HepG2 (cell line): ENCODE results near the gene ACSL5. TPM values are rescaled to one million over a fixed set of nuclear protein-coding genes. Genes with fewer than 3 reads are reported as not detected.

Experiments
- ARHGAP35 ChIP-seq: sonication (generic); formaldehyde crosslinking; IDR thresholded peaks from 2 replicates; pipeline ENCODE4 v1.9.0; 2022; ENCODE audit warnings: mild to moderate bottlenecking, inconsistent platforms, moderate library complexity, missing genetic modification reagents, borderline replicate concordance
- CAMTA2 ChIP-seq: sonication (generic); formaldehyde crosslinking; IDR thresholded peaks from 2 replicates; pipeline ENCODE4 v1.4.0; 2020; ENCODE audit warnings: mild to moderate bottlenecking, missing genetic modification reagents, borderline replicate concordance
- FOXJ3 ChIP-seq: sonication (generic); formaldehyde crosslinking; IDR thresholded peaks from 2 replicates; pipeline ENCODE4 v1.4.0; 2020; ENCODE audit warnings: missing genetic modification reagents, mild to moderate bottlenecking, borderline replicate concordance
- FOXK2 ChIP-seq: fragments of 450-650 bp; IDR thresholded peaks from 2 replicates; pipeline ENCODE4 v1.6.1; 2016
- FOXM1 ChIP-seq: sonication (generic); formaldehyde crosslinking; IDR thresholded peaks from 2 replicates; pipeline ENCODE4 v1.5.0; 2020; ENCODE audit warnings: missing genetic modification reagents
- JUNB ChIP-seq: sonication (generic); formaldehyde crosslinking; IDR thresholded peaks from 2 replicates; pipeline ENCODE4 v1.8.0; 2022; ENCODE audit warnings: missing genetic modification reagents, mild to moderate bottlenecking, borderline replicate concordance
- KDM2A ChIP-seq: sonication (generic); formaldehyde crosslinking; IDR thresholded peaks from 2 replicates; pipeline ENCODE4 v1.4.0; 2020; ENCODE audit warnings: low read depth, missing genetic modification reagents, borderline replicate concordance
- MAFK ChIP-seq, 2 experiments: IDR thresholded peaks in 1 of 2; conservative IDR thresholded peaks in 1 of 2; 2 replicates each; pipeline ENCODE4 v1.6.1; 2011; ENCODE audit warnings: improper control_type of control experiment in 2 of 2, low read length in 2 of 2
- NFE2 ChIP-seq: sonication (generic); formaldehyde crosslinking; IDR thresholded peaks from 2 replicates; pipeline ENCODE4 v1.4.0; 2020; ENCODE audit warnings: missing genetic modification reagents
- POLR2AphosphoS2 ChIP-seq: IDR thresholded peaks from 2 replicates; pipeline ENCODE4 v1.6.1; 2011; ENCODE audit warnings: low read depth, low read length, improper control_type of control experiment
- SIN3B ChIP-seq: fragments of 150-350 bp; IDR thresholded peaks from 2 replicates; pipeline ENCODE4 v1.6.1; 2014; ENCODE audit warnings: low read length
- SIX4 ChIP-seq: sonication (generic); formaldehyde crosslinking; IDR thresholded peaks from 2 replicates; pipeline ENCODE4 v1.4.0; 2020; ENCODE audit warnings: missing genetic modification reagents
- SP4 ChIP-seq: sonication (generic); formaldehyde crosslinking; IDR thresholded peaks from 2 replicates; pipeline ENCODE4 v1.8.1; 2023; ENCODE audit warnings: mild to moderate bottlenecking, missing genetic modification reagents
- ZBTB14 ChIP-seq: sonication (generic); formaldehyde crosslinking; IDR thresholded peaks from 2 replicates; pipeline ENCODE4 v1.4.0; 2020; ENCODE audit warnings: missing genetic modification reagents
- ZNF121 ChIP-seq: sonication (generic); formaldehyde crosslinking; IDR thresholded peaks from 2 replicates; pipeline ENCODE4 v1.5.0; 2020; ENCODE audit warnings: mild to moderate bottlenecking, missing genetic modification reagents
- ZNF160 ChIP-seq: sonication (generic); formaldehyde crosslinking; IDR thresholded peaks from 2 replicates; pipeline ENCODE4 v1.8.0; 2022; ENCODE audit warnings: mild to moderate bottlenecking, inconsistent platforms, missing genetic modification reagents
- ZNF205 ChIP-seq: IDR thresholded peaks from 2 replicates; pipeline ENCODE4 v1.6.1; 2018; ENCODE audit warnings: missing biosample characterization, missing genetic modification reagents
- ZNF331 ChIP-seq: sonication (generic); formaldehyde crosslinking; IDR thresholded peaks from 2 replicates; pipeline ENCODE4 v1.4.0; 2020; ENCODE audit warnings: missing genetic modification reagents
- ZNF367 ChIP-seq: sonication (generic); formaldehyde crosslinking; IDR thresholded peaks from 2 replicates; pipeline ENCODE4 v1.4.0; 2020; ENCODE audit warnings: missing genetic modification reagents, borderline replicate concordance
- ZNF431 ChIP-seq: sonication (generic); formaldehyde crosslinking; IDR thresholded peaks from 2 replicates; pipeline ENCODE4 v1.9.0; 2022; ENCODE audit warnings: missing genetic modification reagents, low read depth, mild to moderate bottlenecking, borderline replicate concordance
- ZNF468 ChIP-seq: sonication (generic); formaldehyde crosslinking; IDR thresholded peaks from 2 replicates; pipeline ENCODE4 v1.8.0; 2022; ENCODE audit warnings: mild to moderate bottlenecking, moderate library complexity, missing genetic modification reagents
- ZNF570 ChIP-seq: sonication (generic); formaldehyde crosslinking; IDR thresholded peaks from 2 replicates; pipeline ENCODE4 v1.4.0; 2020; ENCODE audit warnings: mild to moderate bottlenecking, missing genetic modification reagents, borderline replicate concordance
- ZNF605 ChIP-seq: sonication (generic); formaldehyde crosslinking; IDR thresholded peaks from 2 replicates; pipeline ENCODE4 v1.8.0; 2022; ENCODE audit warnings: mild to moderate bottlenecking, missing genetic modification reagents
- ZNF687 ChIP-seq: sonication (generic); formaldehyde crosslinking; IDR thresholded peaks from 2 replicates; pipeline ENCODE4 v1.5.1; 2020; ENCODE audit warnings: mild to moderate bottlenecking, missing genetic modification reagents, moderate library complexity
- ZNF691 ChIP-seq: sonication (generic); formaldehyde crosslinking; IDR thresholded peaks from 2 replicates; pipeline ENCODE4 v1.4.0; 2020; ENCODE audit warnings: missing genetic modification reagents, low read depth, mild to moderate bottlenecking, borderline replicate concordance
- ZNF713 ChIP-seq: sonication (generic); formaldehyde crosslinking; IDR thresholded peaks from 2 replicates; pipeline ENCODE4 v1.4.0; 2020; ENCODE audit warnings: mild to moderate bottlenecking, missing genetic modification reagents
- ZNF720 ChIP-seq: sonication (generic); formaldehyde crosslinking; IDR thresholded peaks from 2 replicates; pipeline ENCODE4 v1.4.0; 2020; ENCODE audit warnings: missing genetic modification reagents
- polyA plus RNA-seq, 8 experiments: library from polyadenylated mRNA; depleted of rRNA in 3 of 8; stranded (reverse) in 7 of 8; unstranded in 1 of 8; fragments of >200 nt; fragmentation: Illumina TruSeq in 4 of 8; extraction: Trizol in 4 of 8; gene quantifications; 2 replicates each; pipeline versions ENCODE4 v1.2.1 to v1.2.3, GENCODE V29; 2011 to 2016; ENCODE audit warnings: low read depth in 4 of 8, missing spikeins in 1 of 8, mixed read lengths in 1 of 8; ENCODE audit not compliant: insufficient read depth in 1 of 8
- total RNA-seq, 5 experiments: library from RNA; depleted of rRNA; stranded (reverse); fragments of >200 nt; fragmentation: Illumina TruSeq; extraction: Trizol; gene quantifications; 2 replicates each; pipeline ENCODE4 v1.2.3, GENCODE V29; 2016; ENCODE audit warnings: low read depth in 1 of 5

ACSL5 gene
- total and polyA plus RNA-seq, 2 of the 13 experiments (the other 11 are each of a cell fraction or from before 2014, with no cell fraction given) = 56.4 to 82.5 TPM

GRCh38 chr10:112365014-112365432, 8.9 kb upstream of the ACSL5 start (continued):
- TF ChIP-seq JUNB (no peak), POLR2AphosphoS2 (no peak), SIN3B (no peak), ZNF713 (CRISPR knock-in tag) (no peak), ZBTB14 (CRISPR knock-in tag) (no peak), ZNF691 (0 out of 2 replicates have a peak, but pooled peaks have one; percentile 41), ZNF687 (CRISPR knock-in tag) (no peak), ZNF160 (CRISPR knock-in tag) (no peak), FOXM1 (CRISPR knock-in tag) (no peak), ZNF205 (CRISPR knock-in tag) (0 out of 2 replicates have a peak, but pooled peaks have one; percentile 30), ZNF570 (CRISPR knock-in tag) (no peak), ZNF605 (CRISPR knock-in tag) (no peak), ZNF121 (no peak), ZNF720 (CRISPR knock-in tag) (no peak), KDM2A (CRISPR knock-in tag) (no peak), ZNF468 (CRISPR knock-in tag) (no peak), NFE2 (CRISPR knock-in tag) (no peak), ZNF331 (CRISPR knock-in tag) (peak; percentile 58; the same call in 1 of the 2 replicates), ZNF367 (CRISPR knock-in tag) (no peak), SIX4 (no peak), CAMTA2 (CRISPR knock-in tag) (no peak), MAFK (conservative IDR thresholded peaks at IDR 0.05 in 1 of 2, IDR thresholded peaks at IDR 0.05 in 1 of 2; ENCODE audit: low read length in 2 of 2) (no peak), FOXK2 (no peak), SP4 (CRISPR knock-in tag) (no peak), ARHGAP35 (CRISPR knock-in tag) (no peak), ZNF431 (no peak), FOXJ3 (CRISPR knock-in tag) (peak; percentile 66; the same call in 1 of the 2 replicates)
